Neural crest cell (in vitro differentiated cells): ENCODE data around the gene APPBP2. TPM values are rescaled to one million over a fixed set of nuclear protein-coding genes. Genes with fewer than 3 reads are reported as not detected.
"Not testable (repeated sequence)": the region's sequence is repeated elsewhere in the genome, so short reads cannot be mapped to it uniquely, and the experiment has no call there.

ENCODE experiments used
- DNase-seq: peaks from one replicate; pipeline ENCODE4 v3.0.0; 2021; ENCODE audit warnings: low read depth, mixed read lengths, low spot score
- H3K27ac Mint-ChIP-seq: one replicate; pipeline ENCODE4 v1.8.0; 2021; ENCODE audit warnings: mild to moderate bottlenecking, mixed read lengths; ENCODE audit not compliant: unreplicated experiment
- H3K27me3 Mint-ChIP-seq: 2 replicates; pipeline ENCODE4 v1.8.0; 2021; ENCODE audit warnings: low read depth, mild to moderate bottlenecking, mixed read lengths
- H3K36me3 Mint-ChIP-seq: 2 replicates; pipeline ENCODE4 v1.8.0; 2021; ENCODE audit warnings: low read depth, mild to moderate bottlenecking, mixed read lengths
- H3K4me1 Mint-ChIP-seq: 2 replicates; pipeline ENCODE4 v1.8.0; 2021; ENCODE audit warnings: mixed read lengths
- H3K4me3 Mint-ChIP-seq: one replicate; pipeline ENCODE4 v1.8.0; 2021; ENCODE audit warnings: mild to moderate bottlenecking, mixed read lengths
- H3K9me3 Mint-ChIP-seq: 2 replicates; pipeline ENCODE4 v1.8.0; 2021; ENCODE audit warnings: mixed read lengths
- CTCF ChIP-seq: fragments of 200-600 bp; sonication (generic); conservative IDR thresholded peaks from 2 replicates; pipeline ENCODE4 v1.5.0; 2021; ENCODE audit warnings: antibody characterized with exemption, mild to moderate bottlenecking
- total RNA-seq: library from RNA; stranded (reverse); gene quantifications from 2 replicates; pipeline ENCODE4 v1.2.1, GENCODE V29; 2021

APPBP2 gene
- total RNA-seq, 1 donor from 2014 or later, result 59.2 TPM

DNA sequence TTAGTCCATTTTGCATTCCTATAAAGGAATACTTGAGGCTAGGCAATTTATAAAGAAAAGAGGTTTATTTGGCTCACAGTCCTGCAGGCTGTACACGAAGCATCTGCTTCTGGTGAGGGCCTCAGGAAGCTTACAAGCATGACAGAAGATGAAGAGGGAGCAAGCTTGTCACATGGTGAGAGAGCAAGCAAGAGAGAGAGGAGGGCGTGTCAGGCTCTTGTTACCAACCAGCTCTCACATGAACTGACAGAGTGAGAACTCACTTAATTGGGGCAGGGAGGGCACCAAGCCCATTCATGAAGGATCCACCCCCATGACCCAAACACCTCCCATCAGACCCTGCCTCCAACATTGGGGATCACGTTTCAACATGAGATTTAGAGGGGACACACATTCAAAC, 102.2 kb downstream of the APPBP2 start:
- H3K36me3 Mint-ChIP-seq, result no peaks in the 10 kb centered on the region
- no peaks in the 10 kb centered on the region for H3K9me3 Mint-ChIP-seq
- no peak for TF ChIP-seq CTCF
- H3K27ac Mint-ChIP-seq, result no peak overlapping the region
- no peak for DNase-seq
- H3K4me1 Mint-ChIP-seq, result peaks cover 9% of the 10 kb centered on the region
- H3K27me3 Mint-ChIP-seq, result peaks cover 2% of the 10 kb centered on the region
- no peak overlapping the region for H3K4me3 Mint-ChIP-seq

- TF ChIP-seq CTCF, result no peak
- peaks cover 2% of the 10 kb centered on the region for H3K27me3 Mint-ChIP-seq
- peak within 1 kb of the TSS; percentile 54 for H3K27ac Mint-ChIP-seq
- no peaks in the 10 kb centered on the region for H3K9me3 Mint-ChIP-seq
- no peak for DNase-seq
- H3K4me3 Mint-ChIP-seq, result peak within 1 kb of the TSS; percentile 79
- peaks cover 9% of the 10 kb centered on the region for H3K4me1 Mint-ChIP-seq
- no peaks in the 10 kb centered on the region for H3K36me3 Mint-ChIP-seq
Observed at GRCh38 chr17:60422162-60422665, 103.8 kb downstream of the APPBP2 start, which contains the start of gene CHCT1. Gene CHCT1, plus strand, starts transcription at chr17:60422489. Its CDS starts 104 bp downstream, at chr17:60422593.

DNA sequence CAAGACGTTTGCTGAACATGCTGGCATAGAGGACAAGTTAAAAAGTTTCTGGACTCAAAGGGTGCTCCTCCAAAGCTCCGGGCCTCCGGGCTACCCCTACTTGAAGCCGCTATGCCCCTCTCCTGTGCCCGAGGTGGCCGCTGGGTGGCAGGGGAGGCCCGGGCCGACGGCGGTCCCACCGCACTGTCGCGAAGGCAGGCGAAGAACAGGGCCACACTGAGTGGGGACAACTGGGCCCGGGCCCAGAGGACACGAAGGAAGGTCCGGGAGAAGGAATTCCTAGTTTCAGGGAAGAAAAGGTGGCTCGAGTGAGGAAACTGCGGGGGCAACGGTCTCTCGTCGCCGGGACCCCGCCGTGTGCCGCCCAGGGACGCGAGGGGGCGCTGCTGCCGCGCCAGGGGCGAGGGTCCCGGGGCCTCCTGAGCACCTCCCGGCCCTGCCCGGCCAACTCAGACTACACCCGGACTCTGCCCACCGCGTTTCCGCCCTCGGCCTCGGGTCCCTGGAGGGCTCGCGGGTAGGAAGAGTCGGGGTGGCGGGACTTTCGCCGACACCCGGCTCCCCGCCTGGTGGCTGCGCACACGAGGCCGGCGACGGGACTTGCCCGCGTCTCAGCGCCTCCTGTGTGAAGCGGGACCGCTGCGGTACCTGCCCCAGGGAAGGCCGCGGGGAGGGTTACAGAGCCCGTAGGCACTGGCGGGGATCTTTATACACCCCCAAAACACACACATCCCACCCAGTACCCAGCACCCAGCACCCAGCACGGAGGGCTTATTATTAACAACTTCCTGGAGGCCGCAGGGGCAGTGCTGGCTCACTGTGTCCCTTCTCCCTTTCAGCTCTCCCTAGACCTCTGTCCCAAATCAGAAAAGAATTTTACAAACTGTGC, 104.5 kb downstream of the APPBP2 start:
- H3K4me1 Mint-ChIP-seq, result peaks cover 9% of the 10 kb centered on the region
- H3K27me3 Mint-ChIP-seq, result peaks cover 2% of the 10 kb centered on the region
- no peaks in the 10 kb centered on the region for H3K36me3 Mint-ChIP-seq
- H3K27ac Mint-ChIP-seq, result peak overlapping the region; percentile 54
- peak overlapping the region; percentile 79 for H3K4me3 Mint-ChIP-seq
- no peaks in the 10 kb centered on the region for H3K9me3 Mint-ChIP-seq
- TF ChIP-seq CTCF, result peak; percentile 97
- peak; percentile 72 for DNase-seq

DNA sequence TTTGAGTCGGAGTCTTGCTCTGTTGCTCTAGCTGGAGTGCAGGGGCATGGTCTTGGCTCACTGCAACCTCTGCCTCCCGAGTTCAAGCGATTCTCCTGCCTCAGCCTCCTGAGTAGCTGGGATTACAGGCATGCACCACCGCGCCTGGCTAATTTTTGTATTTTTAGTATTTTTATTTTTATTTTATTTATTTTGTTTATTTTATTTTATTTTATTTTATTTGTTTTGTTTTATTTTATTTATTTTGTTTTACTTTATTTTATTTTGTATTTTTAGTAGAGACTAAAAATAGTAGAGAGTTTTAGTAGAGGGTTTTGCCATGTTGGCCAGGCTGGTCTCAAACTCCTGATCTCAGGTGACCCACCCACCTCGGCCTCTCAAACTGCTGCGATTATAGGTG, 106.2 kb downstream of the APPBP2 start:
- not testable (repeated sequence) for H3K27me3 Mint-ChIP-seq, DNase-seq, H3K36me3 Mint-ChIP-seq, H3K4me1 Mint-ChIP-seq, H3K9me3 Mint-ChIP-seq, H3K4me3 Mint-ChIP-seq, H3K27ac Mint-ChIP-seq

GRCh38 chr17:60419003-60419402, 107.0 kb downstream of the APPBP2 start:
- not testable (repeated sequence) for H3K27ac Mint-ChIP-seq, H3K36me3 Mint-ChIP-seq, H3K27me3 Mint-ChIP-seq, H3K9me3 Mint-ChIP-seq, H3K4me3 Mint-ChIP-seq, H3K4me1 Mint-ChIP-seq, DNase-seq

- Mint-ChIP-seq H3K36me3 (no peaks in the 10 kb centered on the region), H3K27ac (no peak overlapping the region), H3K27me3 (no peaks in the 10 kb centered on the region), H3K4me1 (peaks cover 5% of the 10 kb centered on the region), H3K4me3 (no peak overlapping the region), H3K9me3 (no peaks in the 10 kb centered on the region)
- no peak for DNase-seq
- TF ChIP-seq CTCF, result no peak
Observed at GRCh38 chr17:60416368-60416925, 109.6 kb downstream of the APPBP2 start.
